Measurements from ENCODE around the gene MMAB. TPM values are rescaled to one million over a fixed set of nuclear protein-coding genes. Genes with fewer than 3 reads are reported as not detected.
A peak's percentile ranks its signal among the peaks of the same experiment; 100 is the strongest.

The MMAB gene
- total and polyA plus RNA-seq, 5 donors from 2014 or later, result 6.8 to 22.4 (median 21.9) TPM

DNA sequence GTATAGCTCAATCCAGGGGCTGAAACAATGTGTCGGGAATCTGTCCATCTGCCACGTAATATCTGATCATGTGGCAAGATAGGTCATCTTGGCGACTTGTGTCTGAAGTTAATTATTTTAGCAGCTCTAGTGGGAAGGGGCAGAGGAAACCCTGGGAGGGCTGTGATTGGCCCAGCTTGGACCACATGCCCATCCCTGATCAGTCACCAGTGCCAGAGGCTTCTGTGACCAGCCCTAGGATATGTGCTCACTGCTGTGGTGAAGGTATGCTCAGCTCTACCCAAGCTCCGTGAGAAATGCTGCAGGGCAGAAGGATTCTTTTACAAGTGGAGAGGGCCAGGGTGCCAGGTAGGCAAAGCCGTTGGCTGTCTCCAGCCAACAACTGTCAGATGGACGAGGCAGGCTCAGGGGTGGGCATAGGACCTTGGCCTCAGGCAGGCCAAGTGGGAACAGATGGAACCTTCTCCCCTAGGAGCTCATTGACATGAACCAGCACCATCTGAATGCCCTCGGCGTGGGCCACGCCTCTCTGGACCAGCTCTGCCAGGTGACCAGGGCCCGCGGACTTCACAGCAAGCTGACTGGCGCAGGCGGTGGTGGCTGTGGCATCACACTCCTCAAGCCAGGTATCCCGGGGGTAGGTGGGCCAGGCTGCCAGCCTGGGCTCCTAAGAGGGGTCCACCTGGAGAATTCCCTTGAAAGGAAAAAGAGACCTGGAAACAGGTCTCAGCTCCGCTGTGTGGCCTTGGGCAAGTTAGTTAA lies 21.4 kb upstream of the MMAB start:
- Histone ChIP-seq H3K36me3 (ENCODE audit: control insufficient read depth, insufficient read depth, low read length) (peaks cover 2% of the 10 kb centered on the region), H3K9me3 (ENCODE audit: control insufficient read depth in 2 of 2, low read length in 2 of 2) (no peaks in the 10 kb centered on the region), H3K27ac (ENCODE audit: insufficient read depth, low read length, poor library complexity, severe bottlenecking) (no peak overlapping the region), H3K27me3 (ENCODE audit: control insufficient read depth, insufficient read depth, low read length) (no peaks in the 10 kb centered on the region), H3K4me3 (ENCODE audit: low read depth, low read length) (no peak overlapping the region), H3K4me1 (ENCODE audit: control insufficient read depth, insufficient read depth, low read length, poor library complexity, severe bottlenecking) (peaks cover 11% of the 10 kb centered on the region)
- Mint-ChIP-seq H3K27me3 (no peaks in the 10 kb centered on the region), H3K4me3 (no peak overlapping the region), H3K27ac (peak overlapping the region in 1 of 3 donors; percentile 42), H3K4me1 (peaks cover 0 to 29% (median 8%) of the 10 kb centered on the region in 4 donors), H3K36me3 (peaks cover 6% of the 10 kb centered on the region), H3K9me3 (no peaks in the 10 kb centered on the region)
- DNase-seq, result no peak
- no peak for ATAC-seq (ENCODE audit: low read depth in 2 of 2)

DNA sequence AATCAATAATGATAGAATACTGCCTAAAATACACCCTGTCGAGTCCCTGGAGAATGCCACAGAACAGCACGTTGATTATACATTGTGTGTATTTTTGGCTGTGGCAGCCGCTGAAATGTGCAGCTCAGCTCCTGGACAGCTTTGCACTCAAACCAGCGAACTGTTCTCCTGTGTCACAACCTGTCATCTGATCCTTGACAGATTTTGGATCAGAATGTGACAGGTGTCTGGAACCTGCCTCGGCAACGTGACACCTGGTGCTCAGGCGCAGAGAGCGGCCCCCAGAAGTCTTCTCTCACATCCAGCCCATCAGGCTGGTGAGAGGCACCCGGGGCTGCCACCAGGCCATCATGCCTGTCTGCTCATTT lies 19.6 kb upstream of the MMAB start:
- Mint-ChIP-seq H3K4me3 (no peak overlapping the region), H3K4me1 (peaks cover 0 to 27% (median 8%) of the 10 kb centered on the region in 4 donors), H3K27ac (no peak overlapping the region)

DNA sequence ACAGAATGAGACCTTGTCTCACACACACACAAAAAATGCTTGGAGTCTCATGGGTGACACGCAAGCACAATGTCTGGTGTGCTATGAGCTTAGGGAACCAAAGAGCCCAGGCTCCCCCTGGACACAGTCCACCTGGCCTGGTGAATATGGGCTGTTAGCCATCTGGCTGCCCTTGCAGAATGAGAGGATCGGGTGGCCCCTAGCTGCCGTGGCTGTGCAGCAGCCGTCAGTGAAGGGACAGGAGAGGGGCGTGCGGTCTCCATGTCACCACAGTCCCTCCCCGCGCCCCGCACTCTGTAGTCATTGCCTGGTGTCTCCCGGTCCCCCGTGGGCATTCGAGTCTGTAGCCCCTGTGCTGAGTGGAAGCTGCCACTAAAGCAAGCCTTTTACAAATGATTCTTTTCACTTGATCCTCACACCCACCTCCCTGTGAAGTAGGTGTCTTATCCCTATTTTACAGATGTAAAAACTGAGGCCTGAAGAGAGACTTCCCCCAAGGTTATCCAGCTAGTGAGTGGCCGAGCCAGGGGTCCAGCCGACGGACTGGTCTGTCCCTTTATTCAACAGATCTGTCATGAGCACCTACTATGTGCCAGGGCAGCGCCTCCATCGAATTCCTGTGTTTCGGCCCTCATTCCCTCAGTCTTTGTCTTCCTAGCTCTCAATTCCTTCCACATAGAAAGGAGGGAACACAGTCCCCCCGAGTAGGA lies 19.0 kb upstream of the MMAB start:
- no peak overlapping the region for H3K4me3 Mint-ChIP-seq

More for the DNA sequence above, 19.6 kb upstream of the MMAB start:
- H3K27me3 ChIP-seq (ENCODE audit: control insufficient read depth, insufficient read depth, low read length), result no peaks in the 10 kb centered on the region
- no peak overlapping the region for H3K4me3 ChIP-seq (ENCODE audit: low read depth, low read length)
- no peaks in the 10 kb centered on the region for H3K9me3 ChIP-seq (ENCODE audit: control insufficient read depth in 2 of 2, low read length in 2 of 2)
- peaks cover 11% of the 10 kb centered on the region for H3K36me3 Mint-ChIP-seq
- no peaks in the 10 kb centered on the region for H3K27me3 Mint-ChIP-seq
- H3K4me1 ChIP-seq (ENCODE audit: control insufficient read depth, insufficient read depth, low read length, poor library complexity, severe bottlenecking), result peaks cover 11% of the 10 kb centered on the region
- H3K27ac ChIP-seq (ENCODE audit: insufficient read depth, low read length, poor library complexity, severe bottlenecking), result no peak overlapping the region
- ATAC-seq (ENCODE audit: low read depth in 2 of 2) (no peak), DNase-seq (no peak)
- H3K36me3 ChIP-seq (ENCODE audit: control insufficient read depth, insufficient read depth, low read length), result peaks cover 2% of the 10 kb centered on the region
- H3K9me3 Mint-ChIP-seq, result no peaks in the 10 kb centered on the region

DNA sequence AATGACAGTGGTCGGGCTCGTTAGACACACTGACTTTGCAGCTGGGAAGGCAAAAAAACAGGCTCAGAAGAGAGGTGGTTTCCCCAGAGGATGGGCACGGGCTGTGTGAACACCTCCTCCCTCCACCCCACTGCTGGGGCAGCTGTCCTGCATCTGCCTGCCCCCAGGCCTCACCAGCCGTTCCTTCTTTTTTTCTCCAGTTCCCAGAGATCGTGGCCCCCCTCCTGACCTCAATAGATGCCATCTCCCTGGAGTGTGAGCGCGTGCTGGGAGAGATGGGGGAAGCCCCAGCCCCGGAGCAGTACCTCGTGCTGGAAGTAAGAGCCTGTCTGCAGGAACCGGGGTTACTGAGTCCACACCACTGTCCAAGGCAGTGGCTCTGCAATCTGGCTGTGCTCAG lies 17.7 kb upstream of the MMAB start:
- no peaks in the 10 kb centered on the region for H3K9me3 ChIP-seq (ENCODE audit: control insufficient read depth in 2 of 2, low read length in 2 of 2)
- no peaks in the 10 kb centered on the region for H3K27me3 ChIP-seq (ENCODE audit: control insufficient read depth, insufficient read depth, low read length)
- Mint-ChIP-seq H3K36me3 (peaks cover 11% of the 10 kb centered on the region), H3K4me3 (no peak overlapping the region), H3K4me1 (peaks cover 0 to 18% (median 8%) of the 10 kb centered on the region in 4 donors), H3K27me3 (no peaks in the 10 kb centered on the region), H3K9me3 (no peaks in the 10 kb centered on the region), H3K27ac (no peak overlapping the region)
- peaks cover 6% of the 10 kb centered on the region for H3K4me1 ChIP-seq (ENCODE audit: control insufficient read depth, insufficient read depth, low read length, poor library complexity, severe bottlenecking)
- no peak for ATAC-seq (ENCODE audit: low read depth in 2 of 2)
- DNase-seq, result no peak
- H3K36me3 ChIP-seq (ENCODE audit: control insufficient read depth, insufficient read depth, low read length), result peaks cover 13% of the 10 kb centered on the region
- no peak overlapping the region for H3K27ac ChIP-seq (ENCODE audit: insufficient read depth, low read length, poor library complexity, severe bottlenecking)
- H3K4me3 ChIP-seq (ENCODE audit: low read depth, low read length), result no peak overlapping the region

More for the DNA sequence above, 19.0 kb upstream of the MMAB start:
- Mint-ChIP-seq H3K9me3 (no peaks in the 10 kb centered on the region), H3K4me1 (peaks cover 0 to 23% (median 8%) of the 10 kb centered on the region in 4 donors), H3K27me3 (no peaks in the 10 kb centered on the region), H3K27ac (no peak overlapping the region), H3K36me3 (peaks cover 11% of the 10 kb centered on the region)
- no peak for DNase-seq
- peaks cover 6% of the 10 kb centered on the region for H3K4me1 ChIP-seq (ENCODE audit: control insufficient read depth, insufficient read depth, low read length, poor library complexity, severe bottlenecking)
- H3K4me3 ChIP-seq (ENCODE audit: low read depth, low read length), result no peak overlapping the region
- H3K27me3 ChIP-seq (ENCODE audit: control insufficient read depth, insufficient read depth, low read length), result no peaks in the 10 kb centered on the region
- H3K36me3 ChIP-seq (ENCODE audit: control insufficient read depth, insufficient read depth, low read length), result peaks cover 4% of the 10 kb centered on the region
- ATAC-seq (ENCODE audit: low read depth in 2 of 2), result no peak
- H3K9me3 ChIP-seq (ENCODE audit: control insufficient read depth in 2 of 2, low read length in 2 of 2), result no peaks in the 10 kb centered on the region
- no peak overlapping the region for H3K27ac ChIP-seq (ENCODE audit: insufficient read depth, low read length, poor library complexity, severe bottlenecking)

DNA sequence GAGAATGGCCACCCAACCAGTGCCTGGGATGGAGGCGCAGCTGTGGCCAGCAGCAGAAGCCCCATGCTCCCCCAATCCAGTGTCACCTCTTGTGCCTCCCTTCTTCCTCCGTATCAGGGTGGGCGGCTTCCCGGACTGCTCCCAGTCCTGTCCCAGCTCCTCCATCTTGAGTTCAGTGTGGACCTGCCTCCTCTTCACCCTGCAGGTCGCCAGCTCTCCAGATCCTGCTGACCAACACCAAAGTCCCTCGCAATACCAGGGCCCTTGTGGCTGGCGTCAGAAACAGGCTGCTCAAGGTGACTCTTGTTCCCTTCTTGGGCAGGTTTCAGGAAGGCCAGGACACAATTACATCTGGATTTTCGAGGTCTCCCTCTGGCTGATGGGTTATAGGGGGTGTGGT lies 17.3 kb upstream of the MMAB start:
- no peak for ATAC-seq (ENCODE audit: low read depth in 2 of 2)
- no peaks in the 10 kb centered on the region for H3K27me3 Mint-ChIP-seq
- peaks cover 11% of the 10 kb centered on the region for H3K36me3 Mint-ChIP-seq
- peaks cover 0 to 14% (median 6%) of the 10 kb centered on the region in 4 donors for H3K4me1 Mint-ChIP-seq
- peaks cover 6% of the 10 kb centered on the region for H3K4me1 ChIP-seq (ENCODE audit: control insufficient read depth, insufficient read depth, low read length, poor library complexity, severe bottlenecking)
- H3K36me3 ChIP-seq (ENCODE audit: control insufficient read depth, insufficient read depth, low read length), result peaks cover 13% of the 10 kb centered on the region
- no peaks in the 10 kb centered on the region for H3K27me3 ChIP-seq (ENCODE audit: control insufficient read depth, insufficient read depth, low read length)
- H3K27ac Mint-ChIP-seq, result peak overlapping the region in 1 of 3 donors; percentile 63
- DNase-seq, result no peak
- H3K4me3 ChIP-seq (ENCODE audit: low read depth, low read length), result no peak overlapping the region
- H3K4me3 Mint-ChIP-seq, result no peak overlapping the region
- no peaks in the 10 kb centered on the region for H3K9me3 ChIP-seq (ENCODE audit: control insufficient read depth in 2 of 2, low read length in 2 of 2)
- no peaks in the 10 kb centered on the region for H3K9me3 Mint-ChIP-seq
- H3K27ac ChIP-seq (ENCODE audit: insufficient read depth, low read length, poor library complexity, severe bottlenecking), result no peak overlapping the region

DNA sequence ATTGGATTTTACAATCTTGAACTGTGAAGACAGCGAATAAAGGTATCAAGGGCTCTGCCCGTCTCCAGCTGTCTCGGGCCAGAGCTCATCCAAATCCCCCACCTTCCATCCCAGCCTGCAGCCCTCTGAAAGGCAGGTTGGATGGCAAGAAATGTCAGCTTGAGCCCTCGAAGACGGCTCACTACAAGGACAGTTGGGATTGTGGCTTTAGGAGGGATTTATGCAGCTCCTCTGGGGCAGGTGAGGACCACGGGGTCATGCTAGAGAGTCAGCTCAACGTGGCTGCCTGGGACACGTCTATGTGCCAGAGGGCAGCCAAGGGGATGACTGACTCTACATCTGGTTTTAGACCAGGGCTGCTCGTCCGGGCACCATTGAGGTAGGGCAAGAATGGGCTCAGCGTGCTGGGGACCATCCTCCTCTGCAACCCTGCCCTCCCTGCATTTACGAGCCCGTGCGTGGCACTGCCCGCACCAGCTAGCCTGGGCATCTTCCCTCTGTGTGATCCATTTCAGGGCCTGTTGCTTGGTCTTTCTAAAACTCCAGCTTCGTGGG lies 16.5 kb upstream of the MMAB start:
- no peak for ATAC-seq (ENCODE audit: low read depth in 2 of 2)
- Histone ChIP-seq H3K9me3 (ENCODE audit: control insufficient read depth in 2 of 2, low read length in 2 of 2) (no peaks in the 10 kb centered on the region), H3K4me3 (ENCODE audit: low read depth, low read length) (no peak overlapping the region), H3K4me1 (ENCODE audit: control insufficient read depth, insufficient read depth, low read length, poor library complexity, severe bottlenecking) (peaks cover under 1% of the 10 kb centered on the region), H3K27ac (ENCODE audit: insufficient read depth, low read length, poor library complexity, severe bottlenecking) (no peak overlapping the region), H3K27me3 (ENCODE audit: control insufficient read depth, insufficient read depth, low read length) (no peaks in the 10 kb centered on the region), H3K36me3 (ENCODE audit: control insufficient read depth, insufficient read depth, low read length) (peaks cover 13% of the 10 kb centered on the region)
- peaks cover 0 to 6% (median 3%) of the 10 kb centered on the region in 4 donors for H3K4me1 Mint-ChIP-seq
- H3K4me3 Mint-ChIP-seq, result no peak overlapping the region
- no peak overlapping the region for H3K27ac Mint-ChIP-seq
- H3K9me3 Mint-ChIP-seq, result no peaks in the 10 kb centered on the region
- DNase-seq, result no peak
- H3K36me3 Mint-ChIP-seq, result peaks cover 11% of the 10 kb centered on the region
- H3K27me3 Mint-ChIP-seq, result no peaks in the 10 kb centered on the region

DNA sequence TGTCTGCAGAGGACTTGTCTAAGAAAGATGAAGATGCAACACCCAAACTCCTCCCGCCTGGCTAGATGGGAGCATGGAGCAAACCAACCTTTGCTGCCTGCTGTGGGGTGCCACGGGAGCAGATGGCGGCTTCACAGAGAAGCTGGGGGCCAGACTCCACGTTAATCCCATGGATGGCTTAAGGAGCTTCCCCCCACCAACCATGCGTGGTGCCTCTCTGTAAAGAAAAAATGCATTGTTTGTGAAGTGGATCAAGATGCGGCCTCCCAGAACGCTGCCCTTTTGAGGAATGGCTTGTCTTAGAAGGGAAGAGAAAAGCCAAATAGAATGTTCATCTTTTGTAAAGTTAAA lies 15.9 kb upstream of the MMAB start:
- H3K4me3 Mint-ChIP-seq, result no peak overlapping the region
- ATAC-seq (ENCODE audit: low read depth in 2 of 2) (no peak), DNase-seq (no peak)
- H3K9me3 ChIP-seq (ENCODE audit: control insufficient read depth in 2 of 2, low read length in 2 of 2), result no peaks in the 10 kb centered on the region
- H3K27ac Mint-ChIP-seq, result no peak overlapping the region
- no peak overlapping the region for H3K4me3 ChIP-seq (ENCODE audit: low read depth, low read length)
- no peaks in the 10 kb centered on the region for H3K4me1 ChIP-seq (ENCODE audit: control insufficient read depth, insufficient read depth, low read length, poor library complexity, severe bottlenecking)
- H3K4me1 Mint-ChIP-seq, result peaks cover 0 to under 1% (median 0%) of the 10 kb centered on the region in 4 donors
- H3K27me3 Mint-ChIP-seq, result no peaks in the 10 kb centered on the region
- peaks cover 11% of the 10 kb centered on the region for H3K36me3 Mint-ChIP-seq
- no peaks in the 10 kb centered on the region for H3K9me3 Mint-ChIP-seq
- no peak overlapping the region for H3K27ac ChIP-seq (ENCODE audit: insufficient read depth, low read length, poor library complexity, severe bottlenecking)
- no peaks in the 10 kb centered on the region for H3K27me3 ChIP-seq (ENCODE audit: control insufficient read depth, insufficient read depth, low read length)
- peaks cover 13% of the 10 kb centered on the region for H3K36me3 ChIP-seq (ENCODE audit: control insufficient read depth, insufficient read depth, low read length)
